ENCODE results near the gene CLPTM1. TPM values are rescaled to one million over a fixed set of nuclear protein-coding genes. Genes with fewer than 3 reads are reported as not detected.

Gene CLPTM1
- total and polyA plus RNA-seq, 2 experiments from 2014 or later: 41.6 to 71.5 TPM

GRCh38 chr19:45003485-45003884, 48.3 kb downstream of the CLPTM1 start (continued):
- no peak for TF ChIP-seq CTCF (conservative IDR thresholded peaks at IDR 0.05; ENCODE audit: low read depth in 2 of 2)
- TF ChIP-seq NANOG (IDR thresholded peaks at IDR 0.05; ENCODE audit: borderline replicate concordance): no peak
- TF ChIP-seq ETS1 (IDR thresholded peaks at IDR 0.05): no peak

- Histone ChIP-seq H3K27ac (ENCODE audit: low read depth) (no peak overlapping the region), H3F3A (replicated peaks; ENCODE audit: low read depth) (peaks cover 4% of the 10 kb centered on the region; the same call in 1 of the 2 replicates), H3K79me2 (replicated peaks; ENCODE audit: insufficient read depth) (no peaks in the 10 kb centered on the region), H3K4me3 (no peak overlapping the region), H3K36me3 (ENCODE audit: insufficient read depth) (no peaks in the 10 kb centered on the region), H3K4me1 (ENCODE audit: insufficient read depth) (0 out of 2 replicates have a peak, but pooled peaks cover 3% of the 10 kb centered on the region), H4K20me1 (replicated peaks; ENCODE audit: insufficient read depth) (no peaks in the 10 kb centered on the region), H3K9me2 (ENCODE audit: insufficient read depth) (no peaks in the 10 kb centered on the region), H2AFZ (no peak overlapping the region), H3K4me2 (no peak overlapping the region), H3K27me3 (ENCODE audit: insufficient read depth) (no peaks in the 10 kb centered on the region)
- Mint-ChIP-seq H3K4me1 (peaks cover 3% of the 10 kb centered on the region; the same call in 2 of the 3 replicates), H3K9me3 (no peaks in the 10 kb centered on the region; the same call in 2 of the 3 replicates), H3K36me3 (ENCODE audit: low read depth) (peaks cover 4% of the 10 kb centered on the region; the same call in 1 of the 3 replicates), H3K4me3 (no peak overlapping the region), H3K27me3 (ENCODE audit: insufficient read depth, low read depth, poor library complexity) (peaks cover 14% of the 10 kb centered on the region), H3K27ac (no peak overlapping the region)
- TF ChIP-seq ZNF331 (CRISPR knock-in tag; IDR thresholded peaks at IDR 0.05; ENCODE audit: low read depth) (no peak), ZNF114 (CRISPR knock-in tag; IDR thresholded peaks at IDR 0.05) (no peak), EZH2phosphoT487 (IDR thresholded peaks at IDR 0.05; ENCODE audit: unreplicated experiment) (no peak), STAT1 (IDR thresholded peaks at IDR 0.05; ENCODE audit: unreplicated experiment) (no peak)
- DNase-seq (ENCODE audit: low spot score): no peak
- no peak for ATAC-seq
Observed at GRCh38 chr19:45005787-45006186, 50.6 kb downstream of the CLPTM1 start.

GRCh38 chr19:45008552-45008951, 53.4 kb downstream of the CLPTM1 start:
- Mint-ChIP-seq H3K9me3 (no peaks in the 10 kb centered on the region), H3K27ac (no peak overlapping the region), H3K36me3 (ENCODE audit: low read depth) (peaks cover 4% of the 10 kb centered on the region; the same call in 1 of the 3 replicates)

More at GRCh38 chr19:45008552-45008951, 53.4 kb downstream of the CLPTM1 start:
- H3F3A ChIP-seq (replicated peaks; ENCODE audit: low read depth): 0 out of 2 replicates have a peak, but pooled peaks cover 2% of the 10 kb centered on the region
- H3K4me1 Mint-ChIP-seq: no peaks in the 10 kb centered on the region
- no peaks in the 10 kb centered on the region for H3K36me3 ChIP-seq (ENCODE audit: insufficient read depth)
- H3K27ac ChIP-seq (ENCODE audit: low read depth): no peak overlapping the region
- H3K4me3 ChIP-seq: no peak overlapping the region
- ATAC-seq (peak; percentile 77), DNase-seq (ENCODE audit: low spot score) (peak; percentile 53)
- H3K4me1 ChIP-seq (ENCODE audit: insufficient read depth): no peaks in the 10 kb centered on the region
- no peaks in the 10 kb centered on the region for H3K79me2 ChIP-seq (replicated peaks; ENCODE audit: insufficient read depth)
- H3K27me3 ChIP-seq (ENCODE audit: insufficient read depth): no peaks in the 10 kb centered on the region
- H3K4me2 ChIP-seq: no peak overlapping the region
- TF ChIP-seq EZH2phosphoT487 (IDR thresholded peaks at IDR 0.05; ENCODE audit: unreplicated experiment): no peak
- TF ChIP-seq CTCF (conservative IDR thresholded peaks at IDR 0.05; ENCODE audit: low read depth in 2 of 2): peak in 1 of 2 experiments; percentile 18; a peak in 1 of 4 replicates
- TF ChIP-seq EZH2 (IDR thresholded peaks at IDR 0.05; ENCODE audit: low read depth, unreplicated experiment): no peak
- H4K20me1 ChIP-seq (replicated peaks; ENCODE audit: insufficient read depth): no peaks in the 10 kb centered on the region
- peaks cover 3% of the 10 kb centered on the region for H3K27me3 Mint-ChIP-seq (ENCODE audit: insufficient read depth, low read depth, poor library complexity)
- H3K4me3 Mint-ChIP-seq: no peak overlapping the region; the same call in 2 of the 3 replicates
- H2AFZ ChIP-seq: no peak overlapping the region
- no peaks in the 10 kb centered on the region for H3K9me2 ChIP-seq (ENCODE audit: insufficient read depth)

Data from GM23338 (cell line).